ENCODE results near the gene CRY2. TPM values are rescaled to one million over a fixed set of nuclear protein-coding genes. Genes with fewer than 3 reads are reported as not detected.

CRY2 gene
- total and polyA plus RNA-seq, 10 of the 15 experiments (the other 5 are each of a cell fraction or from before 2014, with no cell fraction given), result 1.2 to 14.7 (median 8.1) TPM

GRCh38 chr11:45926001-45926401 lies 78.7 kb downstream of the CRY2 start:
- Histone ChIP-seq H3K4me3 (no peak overlapping the region), H3K9me3 (replicated peaks; ENCODE audit: control insufficient read depth, insufficient read depth, low read length) (no peaks in the 10 kb centered on the region; the same call in 2 of the 3 replicates), H4K20me1 (ENCODE audit: control insufficient read depth, insufficient read depth) (no peaks in the 10 kb centered on the region), H3K4me2 (ENCODE audit: control insufficient read depth, insufficient read depth) (no peak overlapping the region), H3K36me3 (ENCODE audit: control insufficient read depth in 2 of 2, insufficient read depth in 2 of 2, low read length in 1 of 2) (no peaks in the 10 kb centered on the region), H3K27ac (ENCODE audit: control insufficient read depth, insufficient read depth) (no peak overlapping the region), H3K79me2 (ENCODE audit: control insufficient read depth, insufficient read depth, low read length) (no peaks in the 10 kb centered on the region), H3K4me1 (ENCODE audit: control insufficient read depth, insufficient read depth, low read length) (peaks cover 18% of the 10 kb centered on the region), H2AFZ (ENCODE audit: control insufficient read depth, low read depth, low read length) (no peak overlapping the region), H3K27me3 (replicated peaks in 1 of 2; ENCODE audit: control insufficient read depth in 2 of 2, insufficient read depth in 2 of 2, low read length in 1 of 2) (peaks cover 6 to 18% of the 10 kb centered on the region in 2 experiments; a peak in 3 of 4 replicates), H3K9ac (ENCODE audit: control insufficient read depth, insufficient read depth, low read length) (no peak overlapping the region)
- in situ Hi-C loops (cut with MboI) (no loop called here), intact Hi-C loops (cut with micrococcal nuclease; ENCODE audit: unreplicated experiment) (no loop called here)
- TF ChIP-seq RELA (IDR thresholded peaks at IDR 0.05; ENCODE audit: borderline replicate concordance, partially characterized antibody) (no peak), CBX3 (IDR thresholded peaks at IDR 0.05; ENCODE audit: borderline replicate concordance, low read depth) (no peak), POLR2AphosphoS5 (IDR thresholded peaks at IDR 0.05; ENCODE audit: low read length) (no peak), WRNIP1 (IDR thresholded peaks at IDR 0.05; ENCODE audit: borderline replicate concordance, low read depth, low read length) (no peak), NBN (IDR thresholded peaks at IDR 0.05) (no peak), RBBP5 (conservative IDR thresholded peaks at IDR 0.05) (no peak), BCL11A (IDR thresholded peaks at IDR 0.05; ENCODE audit: low read depth, low read length) (no peak), POLR2A (IDR thresholded peaks at IDR 0.05; ENCODE audit: low read depth, low read length) (no peak), ZNF207 (IDR thresholded peaks at IDR 0.05; ENCODE audit: borderline replicate concordance) (no peak), STAT3 (IDR thresholded peaks at IDR 0.05; ENCODE audit: low read depth, low read length) (no peak), CREM (IDR thresholded peaks at IDR 0.05; ENCODE audit: low read depth) (no peak), POLR2AphosphoS2 (IDR thresholded peaks at IDR 0.05; ENCODE audit: low read depth, low read length) (no peak), LARP7 (IDR thresholded peaks at IDR 0.05) (no peak), BHLHE40 (IDR thresholded peaks at IDR 0.05; ENCODE audit: borderline replicate concordance in 1 of 2, low read depth in 2 of 2, low read length in 1 of 2) (no peak), SUZ12 (IDR thresholded peaks at IDR 0.05; ENCODE audit: unreplicated experiment) (no peak), NFIC (IDR thresholded peaks at IDR 0.05; ENCODE audit: low read depth, low read length) (no peak)
- TF ChIP-seq, protein P1, sequence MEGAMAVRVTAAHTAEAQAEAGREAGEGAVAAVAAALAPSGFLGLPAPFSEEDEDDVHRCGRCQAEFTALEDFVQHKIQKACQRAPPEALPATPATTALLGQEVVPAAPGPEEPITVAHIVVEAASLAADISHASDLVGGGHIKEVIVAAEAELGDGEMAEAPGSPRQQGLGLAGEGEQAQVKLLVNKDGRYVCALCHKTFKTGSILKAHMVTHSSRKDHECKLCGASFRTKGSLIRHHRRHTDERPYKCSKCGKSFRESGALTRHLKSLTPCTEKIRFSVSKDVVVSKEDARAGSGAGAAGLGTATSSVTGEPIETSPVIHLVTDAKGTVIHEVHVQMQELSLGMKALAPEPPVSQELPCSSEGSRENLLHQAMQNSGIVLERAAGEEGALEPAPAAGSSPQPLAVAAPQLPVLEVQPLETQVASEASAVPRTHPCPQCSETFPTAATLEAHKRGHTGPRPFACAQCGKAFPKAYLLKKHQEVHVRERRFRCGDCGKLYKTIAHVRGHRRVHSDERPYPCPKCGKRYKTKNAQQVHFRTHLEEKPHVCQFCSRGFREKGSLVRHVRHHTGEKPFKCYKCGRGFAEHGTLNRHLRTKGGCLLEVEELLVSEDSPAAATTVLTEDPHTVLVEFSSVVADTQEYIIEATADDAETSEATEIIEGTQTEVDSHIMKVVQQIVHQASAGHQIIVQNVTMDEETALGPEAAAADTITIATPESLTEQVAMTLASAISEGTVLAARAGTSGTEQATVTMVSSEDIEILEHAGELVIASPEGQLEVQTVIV (IDR thresholded peaks at IDR 0.05; ENCODE audit: borderline replicate concordance, partially characterized antibody), result no peak
- TF ChIP-seq, protein P2, sequence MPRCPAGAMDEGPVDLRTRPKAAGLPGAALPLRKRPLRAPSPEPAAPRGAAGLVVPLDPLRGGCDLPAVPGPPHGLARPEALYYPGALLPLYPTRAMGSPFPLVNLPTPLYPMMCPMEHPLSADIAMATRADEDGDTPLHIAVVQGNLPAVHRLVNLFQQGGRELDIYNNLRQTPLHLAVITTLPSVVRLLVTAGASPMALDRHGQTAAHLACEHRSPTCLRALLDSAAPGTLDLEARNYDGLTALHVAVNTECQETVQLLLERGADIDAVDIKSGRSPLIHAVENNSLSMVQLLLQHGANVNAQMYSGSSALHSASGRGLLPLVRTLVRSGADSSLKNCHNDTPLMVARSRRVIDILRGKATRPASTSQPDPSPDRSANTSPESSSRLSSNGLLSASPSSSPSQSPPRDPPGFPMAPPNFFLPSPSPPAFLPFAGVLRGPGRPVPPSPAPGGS (IDR thresholded peaks at IDR 0.05; ENCODE audit: borderline replicate concordance, insufficient read depth, low read depth, low read length, poor library complexity, severe bottlenecking), result no peak
- POLR2A ChIA-PET, result no interaction called here
- 63% methylated on average over 12 of the region's 12 CpGs for WGBS (ENCODE audit: insufficient coverage, insufficient replicate concordance, low lambda C conversion rate, missing lambda C conversion rate)
- BruUV-seq (replicated peaks), result no TSS peak
- RAD21 ChIA-PET (ENCODE audit: unreplicated experiment), result no interaction called here
- ATAC-seq (no peak), DNase-seq (ENCODE audit: low read depth, low spot score) (no peak), FAIRE-seq (no peak)
- SMC1A ChIA-PET (ENCODE audit: uncharacterized antibody, unreplicated experiment), result interaction anchor here (0.6 kb wide), 1 partner anchor 9 kb away, joined by 3 read pairs; no protein-coding TSS in a partner anchor
- CTCF ChIA-PET, result interaction anchor here (0.8 to 1.5 kb wide), 3 partner anchors 9 to 83 kb away, joined by 3 to 7 read pairs (median 3); no protein-coding TSS in a partner anchor

Measured in GM12878 (cell line).